ENCODE measurements around the gene SERPINI1. TPM values are rescaled to one million over a fixed set of nuclear protein-coding genes. Genes with fewer than 3 reads are reported as not detected.
A peak's percentile ranks its signal among the peaks of the same experiment; 100 is the strongest.

The SERPINI1 gene
- total RNA-seq, 1 donor from 2014 or later = 2.9 TPM

GRCh38 chr3:167734498-167735232 is 856 bp upstream of the SERPINI1 start, which contains the start of gene PDCD10:
Gene PDCD10, minus strand, starts transcription at chr3:167734892. Its CDS starts 14,735 bp downstream, at chr3:167720157.
- DNase-seq (ENCODE audit: low spot score) = peak; percentile 99

- DNase-seq (ENCODE audit: low spot score) = no peak
Observed at GRCh38 chr3:167736264-167736787, 805 bp downstream of the SERPINI1 start.

- no peak for DNase-seq (ENCODE audit: low spot score)
Observed at GRCh38 chr3:167736997-167737396, 1.5 kb downstream of the SERPINI1 start.

- DNase-seq (ENCODE audit: low spot score) = no peak
Observed at GRCh38 chr3:167738037-167738436, 2.5 kb downstream of the SERPINI1 start.

GRCh38 chr3:167739190-167739810 is 3.8 kb downstream of the SERPINI1 start:
- no peak for DNase-seq (ENCODE audit: low spot score)

- DNase-seq (ENCODE audit: low spot score) = no peak
Observed at GRCh38 chr3:167740961-167741587, 5.6 kb downstream of the SERPINI1 start.

- DNase-seq (ENCODE audit: low spot score) = no peak
Observed at GRCh38 chr3:167742338-167742737, 6.8 kb downstream of the SERPINI1 start.

GRCh38 chr3:167743799-167744198 is 8.3 kb downstream of the SERPINI1 start:
- no peak for DNase-seq (ENCODE audit: low spot score)

GRCh38 chr3:167749209-167749608 is 13.7 kb downstream of the SERPINI1 start:
- no peak for DNase-seq (ENCODE audit: low spot score)

GRCh38 chr3:167749728-167750127 is 14.2 kb downstream of the SERPINI1 start:
- no peak for DNase-seq (ENCODE audit: low spot score)

GRCh38 chr3:167750272-167750971 is 14.9 kb downstream of the SERPINI1 start:
- no peak for DNase-seq (ENCODE audit: low spot score)

GRCh38 chr3:167754049-167754448 is 18.5 kb downstream of the SERPINI1 start:
- no peak for DNase-seq (ENCODE audit: low spot score)

- no peak for DNase-seq (ENCODE audit: low spot score)
Observed at GRCh38 chr3:167761302-167761701, 25.8 kb downstream of the SERPINI1 start.

- no peak for DNase-seq (ENCODE audit: low spot score)
Observed at GRCh38 chr3:167762296-167762695, 26.8 kb downstream of the SERPINI1 start.

GRCh38 chr3:167772992-167773391 is 37.5 kb downstream of the SERPINI1 start:
- no peak for DNase-seq (ENCODE audit: low spot score)

- DNase-seq (ENCODE audit: low spot score) = no peak
Observed at GRCh38 chr3:167773584-167773983, 38.1 kb downstream of the SERPINI1 start.

GRCh38 chr3:167776066-167776685 is 40.7 kb downstream of the SERPINI1 start:
- DNase-seq (ENCODE audit: low spot score) = no peak

- DNase-seq (ENCODE audit: low spot score) = no peak
Observed at GRCh38 chr3:167777356-167777755, 41.8 kb downstream of the SERPINI1 start.

GRCh38 chr3:167780214-167780883 is 44.8 kb downstream of the SERPINI1 start:
- no peak for DNase-seq (ENCODE audit: low spot score)

- no peak for DNase-seq (ENCODE audit: low spot score)
Observed at GRCh38 chr3:167783781-167784180, 48.3 kb downstream of the SERPINI1 start.

- DNase-seq (ENCODE audit: low spot score) = no peak
Observed at GRCh38 chr3:167785790-167786189, 50.3 kb downstream of the SERPINI1 start.
